Measurements from ENCODE around the gene WBP2.

- no peak for TF ChIP-seq CTCF (IDR thresholded peaks at IDR 0.05)
- TF ChIP-seq POLR2A (IDR thresholded peaks at IDR 0.05) = no peak
These were observed 9.3 kb upstream of the WBP2 start for GRCh38 chr17:75864448-75864871.

All from body of pancreas (tissue), 4 donors.